Activated effector memory CD4-positive, alpha-beta T cell treated with anti-CD3 and anti-CD28 coated beads, Interleukin-2, amount 50 U/mL, for 16 hours (primary cell): ENCODE measurements around the gene LCMT1.
A peak's percentile ranks its signal among the peaks of the same experiment; 100 is the strongest.
"Not testable (repeated sequence)": the region's sequence is repeated elsewhere in the genome, so short reads cannot be mapped to it uniquely, and the experiment has no call there.

Experiments
- DNase-seq: peaks from one replicate; pipeline ENCODE4 v3.0.0-alpha.2; 2020

LCMT1 gene

DNA sequence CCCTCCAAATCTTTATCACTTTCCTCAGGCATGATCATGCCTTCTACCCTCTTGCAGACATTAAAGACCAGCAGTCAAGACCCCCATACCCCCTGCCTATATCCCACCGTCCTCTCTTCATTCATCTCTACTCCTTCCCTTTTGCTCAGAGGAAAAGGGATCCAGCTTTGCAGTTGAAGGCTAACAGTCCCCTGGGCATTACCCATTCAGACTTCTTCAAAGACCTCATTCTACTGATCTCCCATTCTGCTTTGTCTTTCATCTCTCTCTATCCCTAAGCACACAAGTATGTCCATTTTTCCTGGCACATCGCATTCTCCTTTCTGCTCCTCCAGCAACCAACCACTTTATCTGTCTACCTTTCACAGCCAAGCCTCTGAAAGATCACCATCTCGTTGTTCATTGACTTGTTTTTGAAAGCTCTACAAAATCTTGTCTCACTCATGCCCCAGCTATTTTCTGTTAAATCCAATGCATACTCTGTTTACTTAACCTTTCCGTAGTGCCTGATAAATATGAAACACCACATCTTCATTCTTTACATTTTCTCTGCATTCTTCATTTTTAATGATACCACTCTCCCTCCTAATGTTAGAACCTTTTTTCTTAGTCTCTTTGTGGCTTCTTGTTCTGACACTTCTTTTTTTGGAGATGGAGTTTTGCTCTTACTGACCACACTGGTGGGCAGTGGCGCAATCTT, 14.1 kb upstream of the LCMT1 start:
- DNase-seq, result no peak

GRCh38 chr16:25100511-25100910, 11.0 kb upstream of the LCMT1 start:
- no peak for DNase-seq

DNA sequence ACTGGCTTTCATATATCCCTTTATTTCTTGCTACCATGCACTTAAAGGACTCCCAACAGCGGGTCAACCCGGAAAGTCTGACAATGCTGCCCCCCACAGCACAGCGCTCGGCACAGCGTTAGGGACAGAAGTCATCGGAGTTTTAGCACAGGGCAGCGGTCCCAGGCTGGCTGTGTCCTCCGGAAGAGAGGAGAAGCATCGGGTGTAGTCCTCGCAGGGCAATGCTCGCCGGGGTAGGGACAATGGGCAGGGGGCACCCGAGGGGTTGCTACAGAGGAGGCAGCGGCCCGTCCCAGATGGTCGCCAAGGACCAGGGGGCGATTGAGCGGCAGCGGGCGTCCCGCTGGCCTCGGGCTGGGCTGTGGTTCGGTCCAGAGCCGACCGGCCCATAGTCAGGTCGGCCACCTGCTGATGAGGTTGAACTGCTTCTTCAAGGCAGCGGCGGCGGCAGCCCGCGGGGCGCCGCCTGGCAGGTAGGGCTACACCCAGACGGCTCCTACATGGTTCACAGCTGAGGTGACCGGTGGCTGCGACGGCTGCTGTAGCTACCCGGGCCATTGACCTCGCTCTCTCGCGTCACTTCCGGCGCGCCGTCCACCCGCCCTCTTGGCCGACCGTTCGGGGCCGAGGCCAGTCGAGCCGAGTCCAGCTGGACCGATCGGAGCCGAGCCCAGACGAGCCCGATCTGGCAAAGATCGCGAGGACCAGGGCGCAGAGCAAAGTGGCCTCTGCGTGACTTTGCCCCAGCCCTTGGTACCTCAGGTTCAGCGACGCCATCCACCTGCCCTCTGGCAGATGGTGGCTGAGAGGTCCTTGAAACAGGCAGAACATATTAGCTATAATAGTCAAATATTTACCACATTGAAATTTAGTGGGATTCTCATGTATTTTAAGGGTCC, 4.7 kb upstream of the LCMT1 start:
- peak; percentile 92 for DNase-seq

- DNase-seq, result no peak
Observed at GRCh38 chr16:25107466-25107792, 4.1 kb upstream of the LCMT1 start.

DNA sequence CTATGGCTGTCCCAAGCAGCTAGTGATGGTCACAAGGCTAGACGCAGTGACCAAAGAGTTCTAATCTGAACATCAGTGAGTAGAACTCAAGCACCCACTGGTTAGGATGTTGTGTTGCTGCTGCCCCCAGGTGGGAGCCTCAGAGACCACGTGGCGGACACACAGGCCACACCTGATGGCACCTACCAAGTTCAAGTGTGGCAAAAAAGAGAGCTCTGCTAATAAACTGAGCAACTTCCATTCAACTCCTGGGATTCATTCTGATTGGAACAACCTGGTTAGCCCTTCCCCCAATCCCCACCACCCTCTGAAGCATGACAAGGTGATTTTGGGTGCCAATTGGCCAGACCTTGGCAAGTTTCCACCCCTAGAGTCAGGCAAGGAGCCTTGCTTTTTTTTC, 3.5 kb upstream of the LCMT1 start:
- DNase-seq, result peak; percentile 72

DNA sequence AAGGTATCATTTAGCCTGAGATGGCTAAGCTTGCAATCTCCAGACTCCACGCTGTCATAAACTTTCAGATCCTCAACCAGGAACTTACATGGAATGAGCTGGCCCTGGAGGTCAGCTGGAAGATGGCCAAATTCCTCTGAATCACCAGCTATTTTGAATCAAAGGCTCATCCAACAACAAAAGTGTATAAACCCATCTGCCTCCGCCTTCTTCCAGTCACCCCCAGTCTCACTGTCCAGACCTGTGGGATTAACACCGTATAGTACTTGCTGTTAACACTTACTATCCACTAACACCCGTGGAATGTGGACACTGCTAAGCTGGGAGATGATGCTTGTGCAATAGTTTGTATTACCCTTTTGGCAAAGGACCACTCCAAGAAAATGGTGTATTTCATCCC, 1.9 kb upstream of the LCMT1 start:
- no peak for DNase-seq

- DNase-seq, result no peak
Observed at GRCh38 chr16:25110387-25110947, 1.1 kb upstream of the LCMT1 start.

GRCh38 chr16:25114121-25114520, 2.6 kb downstream of the LCMT1 start:
- DNase-seq, result no peak

GRCh38 chr16:25118851-25119578, 7.5 kb downstream of the LCMT1 start:
- no peak for DNase-seq

- no peak for DNase-seq
Observed at GRCh38 chr16:25121824-25122600, 10.5 kb downstream of the LCMT1 start.

GRCh38 chr16:25124503-25124902, 13.0 kb downstream of the LCMT1 start:
- no peak for DNase-seq

GRCh38 chr16:25126086-25126666, 14.6 kb downstream of the LCMT1 start:
- DNase-seq, result not testable (repeated sequence)

- no peak for DNase-seq
Observed at GRCh38 chr16:25126820-25127232, 15.3 kb downstream of the LCMT1 start.

- DNase-seq, result not testable (repeated sequence)
Observed at GRCh38 chr16:25132751-25133150, 21.2 kb downstream of the LCMT1 start.

DNA sequence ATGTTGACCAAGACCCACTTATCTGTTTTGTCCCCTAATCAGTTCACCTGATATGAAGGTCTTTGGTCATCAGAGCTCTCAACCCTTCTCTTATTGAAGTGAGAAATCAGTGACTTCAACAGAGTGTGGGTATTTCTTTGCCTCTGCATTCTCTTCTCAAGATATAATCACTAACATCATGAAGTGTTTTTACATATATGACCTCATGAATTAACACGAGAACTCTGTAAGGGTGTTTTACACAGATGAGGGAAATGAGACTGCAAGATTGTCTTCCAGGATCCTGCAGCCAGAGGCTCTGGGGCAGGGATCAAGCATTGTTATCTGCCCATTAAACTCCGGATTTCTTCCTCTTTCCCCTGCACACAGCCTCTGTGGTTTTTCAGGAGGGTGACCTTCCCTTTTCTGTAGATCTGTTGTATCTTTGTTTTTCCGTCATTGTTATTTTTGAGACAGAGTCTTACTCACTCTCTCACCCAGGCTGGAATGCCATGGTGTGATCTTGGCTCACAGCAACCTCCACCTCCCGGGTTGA, 22.7 kb downstream of the LCMT1 start:
- no peak for DNase-seq

DNA sequence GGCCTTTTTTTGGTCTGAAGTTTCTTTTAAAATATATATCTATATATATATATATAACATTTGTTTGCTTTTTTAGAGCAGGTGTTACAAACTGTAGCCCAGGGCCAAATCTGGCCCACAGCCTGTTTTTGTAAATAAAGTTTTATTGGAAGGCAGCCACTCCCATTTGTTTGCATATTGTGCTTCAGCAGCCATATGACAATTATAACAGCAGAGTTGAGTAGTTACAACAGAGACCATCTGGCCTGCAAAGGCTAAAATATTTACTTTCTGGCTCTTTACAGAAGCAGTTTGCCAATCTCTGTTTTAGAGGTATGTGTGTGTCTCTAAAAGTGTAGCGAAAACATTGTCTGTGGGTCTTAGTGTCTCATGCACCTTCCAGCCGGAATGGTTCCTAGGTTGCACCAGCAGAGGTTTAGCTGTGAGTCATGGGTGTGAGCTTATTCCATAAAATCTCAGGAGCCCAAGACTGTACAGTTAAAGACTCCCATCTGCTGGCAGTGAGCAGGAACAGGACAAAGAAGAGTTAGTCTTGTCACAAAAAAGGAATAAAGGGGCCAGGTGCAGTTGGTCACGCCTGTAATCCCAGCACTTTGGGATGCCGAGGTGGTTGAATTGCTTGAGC, 23.8 kb downstream of the LCMT1 start:
- no peak for DNase-seq

DNA sequence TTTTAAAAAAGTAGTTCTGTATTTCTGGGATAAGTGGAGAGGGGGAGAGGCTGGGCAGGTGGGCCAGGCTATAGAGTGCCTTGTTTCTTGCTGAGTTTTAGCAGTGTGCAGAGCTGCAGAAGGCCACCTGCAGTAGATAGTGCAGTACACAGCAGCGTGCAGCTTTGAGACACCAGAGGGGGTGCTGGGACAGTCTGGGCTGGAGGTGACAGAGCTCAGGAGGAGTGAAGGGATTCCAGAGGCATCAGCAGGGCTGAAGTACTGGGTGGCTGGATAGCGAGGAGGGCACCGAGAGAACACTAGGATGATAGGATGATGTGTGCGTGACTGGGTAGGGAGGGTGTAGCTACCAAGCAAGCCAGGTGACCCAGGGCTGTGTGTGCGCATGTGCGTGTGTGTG, 26.6 kb downstream of the LCMT1 start:
- DNase-seq, result no peak

GRCh38 chr16:25140459-25140858, 28.9 kb downstream of the LCMT1 start:
- no peak for DNase-seq

GRCh38 chr16:25141648-25142047, 30.1 kb downstream of the LCMT1 start:
- no peak for DNase-seq

DNA sequence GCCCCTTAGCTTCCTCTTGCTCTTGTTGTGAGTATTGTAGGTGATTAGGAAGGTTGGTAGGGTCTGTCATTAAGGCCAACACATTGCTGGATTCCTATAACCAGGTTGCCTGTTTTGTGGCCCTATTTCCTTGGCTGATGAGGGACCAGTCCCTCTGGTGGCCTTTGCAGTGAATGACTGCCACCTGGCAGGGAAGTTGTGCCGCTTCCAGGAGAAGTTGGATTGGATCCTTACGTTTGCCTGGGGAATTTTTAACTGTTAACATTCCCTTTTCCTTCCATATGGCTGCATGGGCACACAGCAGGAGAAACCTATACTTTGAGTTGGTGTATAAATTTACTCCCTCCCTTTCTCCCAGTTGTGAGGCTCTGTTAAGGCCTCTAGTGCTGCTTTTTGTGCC, 32.4 kb downstream of the LCMT1 start:
- DNase-seq, result no peak

DNA sequence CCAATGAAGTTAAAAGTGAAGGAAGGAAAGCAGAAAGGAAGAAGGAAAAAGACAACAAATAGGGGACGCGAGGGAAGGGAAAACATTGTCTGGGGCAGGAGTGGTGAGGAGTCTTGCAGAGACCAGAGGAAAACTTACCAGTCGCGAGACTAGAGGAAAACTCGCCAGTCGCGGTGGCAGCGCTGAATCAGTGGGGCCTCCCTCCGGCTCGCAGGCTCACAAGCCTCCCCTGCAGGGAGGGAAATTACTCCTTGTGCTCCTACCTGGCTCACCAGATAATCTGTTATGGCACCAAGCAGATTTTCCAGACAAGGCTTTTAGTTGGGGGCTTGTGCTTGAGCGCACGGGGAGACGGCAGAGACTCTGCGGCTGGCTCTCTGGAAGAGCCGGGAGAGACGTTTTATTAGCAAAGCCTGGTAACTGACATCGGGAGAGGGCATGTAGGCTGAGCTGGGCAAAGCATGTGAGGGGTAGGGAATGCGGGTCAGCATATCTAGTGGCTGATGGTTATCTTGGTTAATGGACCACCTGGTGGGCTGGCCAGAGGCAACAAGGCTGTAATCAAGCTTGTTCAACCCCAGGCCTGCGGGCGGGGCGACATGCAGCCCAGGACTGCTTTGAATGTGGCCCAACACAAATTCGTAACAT, 37.1 kb downstream of the LCMT1 start:
- DNase-seq, result no peak
